ENCODE measurements around the gene RGS12.

DNA sequence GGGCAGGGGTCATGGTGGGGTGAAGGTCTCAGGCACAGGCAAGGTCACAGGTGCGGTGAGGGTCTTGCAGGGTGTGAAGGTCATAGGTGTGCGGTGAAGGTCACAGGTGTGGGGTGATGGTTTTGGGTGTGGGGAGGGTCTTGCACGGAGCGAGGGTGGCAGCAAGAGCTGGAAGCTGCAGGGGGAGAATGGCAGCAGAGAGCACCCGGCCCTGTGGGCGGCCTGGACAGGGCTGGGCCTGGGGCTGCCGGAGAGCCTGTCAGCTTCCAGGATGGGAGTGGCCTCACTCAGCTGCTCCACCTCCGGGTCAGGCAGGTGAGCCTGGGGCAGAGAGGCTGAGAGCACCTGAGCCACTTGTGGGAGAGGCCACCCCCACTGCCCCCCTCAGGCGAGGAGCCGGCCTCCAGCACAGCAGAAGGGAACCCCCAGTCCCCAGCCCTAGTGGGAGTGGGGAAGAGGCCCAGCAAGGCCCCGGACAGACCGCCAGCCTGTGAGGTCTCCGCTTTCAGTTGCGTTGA is 42.3 kb upstream of the RGS12 start:
- TF ChIP-seq EZH2 (IDR thresholded peaks at IDR 0.05; ENCODE audit: insufficient read depth, poor library complexity, severe bottlenecking) (no peak), EZH2phosphoT487 (IDR thresholded peaks at IDR 0.05; ENCODE audit: insufficient read depth, low read depth) (no peak)

Data from GM23248 (cell line).